ENCODE data around the gene ATL3.
"Not testable (repeated sequence)": the region's sequence is repeated elsewhere in the genome, so short reads cannot be mapped to it uniquely, and the experiment has no call there.

Gene ATL3

GRCh38 chr11:63682066-63683021, 11.2 kb upstream of the ATL3 start:
- in situ Hi-C loops (cut with HindIII; ENCODE audit: low sequenced_read_pairs), result no loop called here

DNA sequence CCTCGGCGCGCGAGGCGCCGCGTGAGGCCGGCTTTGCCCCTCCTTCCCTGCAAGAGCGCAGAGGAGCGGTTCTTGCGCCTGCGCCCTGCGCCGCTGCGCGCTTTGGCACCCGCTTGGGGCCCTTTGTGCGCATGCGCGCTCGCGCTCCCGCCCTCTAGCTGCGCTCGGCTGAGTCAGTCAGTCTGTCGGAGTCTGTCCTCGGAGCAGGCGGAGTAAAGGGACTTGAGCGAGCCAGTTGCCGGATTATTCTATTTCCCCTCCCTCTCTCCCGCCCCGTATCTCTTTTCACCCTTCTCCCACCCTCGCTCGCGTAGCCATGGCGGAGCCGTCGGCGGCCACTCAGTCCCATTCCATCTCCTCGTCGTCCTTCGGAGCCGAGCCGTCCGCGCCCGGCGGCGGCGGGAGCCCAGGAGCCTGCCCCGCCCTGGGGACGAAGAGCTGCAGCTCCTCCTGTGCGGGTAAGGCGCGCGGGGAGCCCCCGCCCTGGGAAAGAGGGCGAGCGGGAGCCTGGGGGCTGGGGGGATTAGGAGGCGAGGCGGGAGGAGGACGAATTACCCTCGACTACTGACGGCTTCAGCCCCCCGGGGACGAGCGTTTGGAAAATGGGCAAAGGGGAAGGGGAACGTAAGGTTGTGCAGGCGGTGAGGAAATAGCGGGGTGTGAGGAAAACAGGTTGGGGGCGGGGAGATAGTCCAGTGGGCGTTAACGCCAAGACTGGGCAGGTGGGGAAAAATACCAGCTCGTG, 10.3 kb upstream of the ATL3 start, which contains the start of gene RTN3:
TSS of gene RTN3 (plus strand) at position 180 of the 745 bp plus-strand sequence. CDS start at position 317, 137 bp downstream.
- in situ Hi-C loops (cut with HindIII; ENCODE audit: low sequenced_read_pairs), result no loop called here

DNA sequence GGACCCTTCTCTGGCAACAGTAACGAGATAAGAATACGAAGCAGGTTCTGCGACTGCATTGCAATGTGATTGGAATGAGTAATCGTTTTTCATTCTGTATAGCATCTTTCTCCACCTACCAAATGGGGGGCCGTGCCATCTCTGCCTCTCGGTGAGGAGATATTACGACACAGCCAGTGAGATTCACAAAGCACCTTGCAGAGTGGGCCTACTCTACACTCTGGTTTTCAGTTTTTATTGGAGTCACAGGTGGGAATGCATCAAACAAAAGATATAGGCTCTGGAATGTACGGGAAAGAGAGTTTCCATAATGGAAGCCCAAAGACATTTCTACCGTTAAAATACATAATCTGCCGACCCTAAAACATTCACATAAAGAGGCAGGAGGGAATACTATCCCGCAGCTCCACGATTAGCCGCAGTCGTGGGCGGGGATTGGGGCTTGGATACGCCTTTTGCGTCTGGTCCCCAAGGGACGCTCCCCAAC, 9.7 kb upstream of the ATL3 start:
- in situ Hi-C loops (cut with HindIII; ENCODE audit: low sequenced_read_pairs), result no loop called here

DNA sequence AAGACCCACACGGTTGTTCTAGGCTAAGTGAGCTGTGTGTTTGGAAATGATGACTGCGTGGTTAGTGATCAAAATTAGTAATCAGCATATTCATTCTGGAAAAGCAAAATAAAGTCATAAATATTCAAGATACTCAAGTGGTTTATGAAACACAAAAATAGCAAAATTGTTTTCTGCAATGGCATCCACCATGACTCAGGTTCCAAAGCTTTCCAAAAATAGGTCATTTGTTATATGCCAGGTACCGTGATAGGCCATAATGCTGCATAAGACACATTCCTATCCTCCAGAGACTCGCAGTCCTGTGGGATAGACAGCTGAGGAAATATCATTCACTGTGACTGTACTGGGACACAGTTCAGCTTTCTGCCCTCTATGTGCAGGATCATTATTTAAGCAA, 2.4 kb upstream of the ATL3 start:
- in situ Hi-C loops (cut with HindIII; ENCODE audit: low sequenced_read_pairs), result no loop called here

DNA sequence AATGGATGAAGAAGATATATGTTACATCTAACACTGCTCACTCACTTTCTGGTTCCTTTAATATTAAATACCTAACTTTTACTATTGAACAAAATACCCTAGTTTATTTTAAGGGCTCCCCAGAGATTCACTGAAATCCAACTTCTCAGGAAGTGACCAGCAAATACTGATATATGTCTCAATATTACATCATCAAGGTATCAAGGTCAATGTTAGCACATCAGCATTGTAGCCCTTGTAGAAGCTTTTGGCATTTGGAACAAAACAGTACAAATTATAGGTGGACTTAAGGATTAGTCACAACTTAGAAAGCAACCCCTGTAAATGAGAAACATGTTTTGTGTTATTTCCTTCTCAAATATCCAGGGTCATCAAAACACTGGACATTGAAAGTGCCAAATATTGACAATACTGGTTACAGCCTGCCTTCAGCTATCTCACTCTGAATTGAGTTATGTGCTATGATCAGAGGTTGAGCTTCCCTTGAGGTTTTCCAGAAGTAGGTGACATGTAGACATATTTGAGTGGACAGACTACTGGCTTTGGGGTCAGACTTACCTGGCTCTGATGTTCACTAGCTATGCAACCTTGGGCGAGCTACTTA, 1.9 kb upstream of the ATL3 start:
- in situ Hi-C loops (cut with HindIII; ENCODE audit: low sequenced_read_pairs), result no loop called here

DNA sequence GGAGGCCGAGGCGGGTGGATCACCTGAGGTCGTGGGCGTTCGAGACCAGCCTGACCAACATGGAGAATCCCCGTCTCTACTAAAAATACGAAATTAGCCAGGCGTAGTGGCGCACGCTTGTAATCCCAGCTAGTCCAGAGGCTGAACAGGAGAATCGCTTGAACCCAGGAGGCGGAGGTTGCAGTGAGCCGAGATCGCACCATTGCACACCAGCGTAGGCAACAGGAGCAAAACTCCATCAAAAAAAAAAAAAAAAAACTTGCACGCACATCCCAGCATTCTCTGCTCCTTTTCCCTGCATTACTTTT, 934 bp upstream of the ATL3 start:
- in situ Hi-C loops (cut with HindIII; ENCODE audit: low sequenced_read_pairs), result no loop called here

- in situ Hi-C loops (cut with HindIII; ENCODE audit: low sequenced_read_pairs), result no loop called here
These were observed 499 bp downstream of the ATL3 start for GRCh38 chr11:63670433-63671321.

DNA sequence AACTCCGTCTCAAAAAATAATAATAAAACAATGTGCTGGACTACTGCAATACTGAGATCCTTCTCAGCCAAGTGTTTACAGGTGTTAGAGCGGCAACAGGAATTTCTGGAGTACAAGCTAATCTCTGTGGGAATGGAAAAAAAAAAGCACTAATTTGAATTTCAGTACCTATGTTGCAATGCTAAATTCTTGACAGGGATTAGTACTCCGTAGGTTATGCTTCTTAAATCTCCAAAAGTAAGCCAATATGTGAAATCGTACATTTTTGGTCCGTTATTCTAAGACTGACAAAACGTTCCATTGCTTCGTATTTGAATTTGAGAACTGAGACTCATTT, 1.1 kb downstream of the ATL3 start:
- in situ Hi-C loops (cut with HindIII; ENCODE audit: low sequenced_read_pairs), result no loop called here

DNA sequence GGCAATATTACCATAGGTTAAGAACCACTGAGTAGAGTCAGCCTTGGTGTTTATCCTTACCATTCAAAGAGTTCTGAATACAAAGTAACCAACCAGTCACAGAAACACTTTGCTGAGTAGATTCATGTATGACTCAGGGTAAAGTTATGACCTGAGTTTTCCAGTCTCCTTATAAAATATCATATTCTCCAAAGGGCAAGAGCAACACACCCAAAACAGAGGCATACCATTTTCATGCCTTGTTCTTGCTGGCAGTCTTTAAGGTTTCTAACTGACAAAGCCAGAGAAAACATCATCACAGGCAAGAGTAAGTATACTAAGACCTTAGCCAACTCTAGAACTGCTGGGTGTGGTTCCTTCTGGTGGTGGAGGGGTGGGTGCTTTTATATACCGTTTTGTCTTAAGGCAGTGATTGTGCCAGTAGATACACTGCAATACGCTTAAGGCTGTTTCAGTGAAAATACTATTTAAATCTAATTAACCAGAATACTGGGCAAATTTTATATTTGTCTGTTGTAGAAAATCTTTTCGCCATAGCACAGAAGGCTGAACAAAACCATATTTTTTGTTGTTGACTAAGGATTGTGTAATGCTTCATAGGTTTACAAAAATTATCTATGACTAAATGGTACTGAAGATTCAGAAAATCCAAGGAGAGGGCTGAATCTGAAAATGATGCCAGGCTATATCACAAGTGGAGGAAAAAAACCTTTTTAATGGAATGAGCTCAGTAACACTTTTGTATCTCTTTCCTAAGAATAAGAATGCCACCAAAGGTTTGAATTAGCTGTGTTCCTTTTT, 3.0 kb downstream of the ATL3 start:
- in situ Hi-C loops (cut with HindIII; ENCODE audit: low sequenced_read_pairs), result no loop called here

DNA sequence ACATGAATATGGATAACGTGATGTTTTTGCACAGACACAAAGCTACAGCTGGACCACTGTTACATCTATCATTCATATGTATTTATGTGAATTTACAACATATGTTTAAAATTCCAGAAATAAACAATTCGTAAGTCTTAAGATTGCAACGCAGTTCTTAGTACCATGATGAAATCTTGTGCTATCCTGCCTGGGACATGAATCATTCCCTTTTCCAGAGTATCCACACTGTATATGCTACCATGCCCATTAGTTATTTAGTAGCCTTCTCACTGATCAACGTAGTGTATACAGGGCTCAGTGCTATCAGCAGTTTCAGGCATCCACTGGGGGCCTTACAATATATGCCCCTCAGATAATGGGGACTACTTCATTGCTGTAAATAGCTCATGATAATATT, 4.3 kb downstream of the ATL3 start:
- in situ Hi-C loops (cut with HindIII; ENCODE audit: low sequenced_read_pairs), result no loop called here

GRCh38 chr11:63663809-63664208, 7.4 kb downstream of the ATL3 start:
- in situ Hi-C loops (cut with HindIII; ENCODE audit: low sequenced_read_pairs), result no loop called here

DNA sequence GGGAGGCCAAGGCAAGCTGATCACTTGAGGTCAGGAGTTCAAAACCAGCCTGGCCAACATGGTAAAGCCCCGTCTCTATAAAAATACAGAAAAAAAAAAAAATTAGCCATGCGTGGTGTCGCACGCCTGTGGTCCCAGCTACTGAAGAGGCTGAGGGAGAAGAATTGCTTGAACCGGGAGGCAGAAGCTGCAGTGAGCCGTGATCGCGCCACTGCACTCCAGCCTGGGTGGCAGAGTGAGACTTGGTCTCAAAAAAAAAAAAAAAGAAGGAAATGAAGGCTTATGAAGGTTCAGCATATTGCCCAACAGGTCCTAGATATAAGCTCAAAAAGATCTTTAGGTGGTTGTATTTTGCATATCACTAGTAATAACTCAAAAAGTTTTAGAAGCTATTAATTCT, 10.2 kb downstream of the ATL3 start:
- in situ Hi-C loops (cut with HindIII; ENCODE audit: low sequenced_read_pairs), result no loop called here

- in situ Hi-C loops (cut with HindIII; ENCODE audit: low sequenced_read_pairs), result no loop called here
These were observed 18.5 kb downstream of the ATL3 start for GRCh38 chr11:63652671-63653070.

- in situ Hi-C loops (cut with HindIII; ENCODE audit: low sequenced_read_pairs), result loop anchor here (5.0 to 10.0 kb wide), 2 partner anchors 108 to 181 kb away; partner anchors contain the start of gene PLAAT4
These were observed 28.0 kb downstream of the ATL3 start for GRCh38 chr11:63643205-63643604.

DNA sequence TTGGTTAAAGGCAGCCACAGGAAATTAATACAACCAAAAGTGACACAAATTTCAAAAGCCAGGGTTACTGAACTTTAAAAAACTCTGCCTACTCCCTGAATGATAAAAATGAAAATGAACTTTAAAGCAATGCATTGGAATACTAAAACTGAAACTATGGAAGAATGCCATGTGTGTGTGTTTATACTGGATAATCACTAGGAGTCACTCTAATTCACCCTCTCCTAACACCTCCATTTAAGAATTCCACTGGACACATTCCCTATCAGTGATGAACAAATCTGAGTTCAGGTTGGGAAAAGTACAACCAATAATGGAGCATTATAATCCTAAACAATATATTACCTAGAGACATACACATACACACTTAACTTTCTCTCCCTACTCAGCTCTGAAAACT, 29.4 kb downstream of the ATL3 start:
- in situ Hi-C loops (cut with HindIII; ENCODE audit: low sequenced_read_pairs), result loop anchor here (5.0 to 10.0 kb wide), 2 partner anchors 107 to 179 kb away; partner anchors contain the start of gene PLAAT4

DNA sequence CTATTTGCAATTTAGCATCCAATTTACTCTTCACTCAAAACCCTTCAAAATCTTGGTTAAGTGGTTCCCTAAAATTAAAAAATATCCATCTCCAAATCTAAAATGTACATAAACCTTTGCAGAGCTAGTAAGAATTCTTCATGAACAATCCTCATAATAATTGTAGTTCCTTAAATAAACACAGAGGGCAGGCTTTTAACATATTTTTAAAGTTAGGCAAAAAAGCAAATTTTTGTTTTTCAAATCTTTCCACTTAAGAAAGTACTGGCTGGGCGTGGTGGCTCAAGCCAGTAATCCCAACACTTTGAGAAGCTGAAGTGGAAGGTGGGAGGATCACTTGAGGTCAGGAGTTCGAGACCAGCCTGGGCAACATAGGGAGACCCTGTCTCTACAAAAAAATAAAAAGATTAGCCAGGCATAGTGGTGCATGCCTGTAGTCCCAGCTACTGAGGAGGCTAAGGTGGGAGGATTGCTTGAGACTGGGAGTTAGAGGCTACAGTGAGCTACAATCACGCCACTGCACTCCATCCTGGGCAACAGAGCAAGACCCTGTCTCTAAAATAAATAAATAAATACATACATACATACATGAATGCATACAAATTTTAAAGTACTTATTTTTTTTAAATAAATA, 31.9 kb downstream of the ATL3 start:
- in situ Hi-C loops (cut with HindIII; ENCODE audit: low sequenced_read_pairs), result no loop called here

DNA sequence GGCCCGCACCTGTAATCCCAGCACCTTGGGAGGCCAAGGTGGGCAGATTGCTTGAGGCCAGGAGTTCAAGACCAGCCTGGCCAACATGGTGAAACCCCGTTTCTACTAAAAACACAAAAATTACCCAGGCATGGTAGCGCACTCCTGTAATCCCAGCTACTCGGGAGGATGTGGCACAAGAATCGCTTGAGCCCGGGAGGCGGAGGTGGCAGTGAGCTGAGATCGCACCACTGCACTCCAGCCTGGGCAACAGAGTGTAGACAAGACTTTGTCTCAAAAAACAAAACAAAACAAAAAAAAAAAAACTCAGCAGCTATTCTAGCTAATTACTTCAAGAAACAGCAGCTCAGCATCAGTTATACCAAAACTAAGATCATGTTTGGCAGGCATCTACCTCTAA, 32.7 kb downstream of the ATL3 start:
- in situ Hi-C loops (cut with HindIII; ENCODE audit: low sequenced_read_pairs), result not testable (repeated sequence)

GRCh38 chr11:63635762-63636465, 35.3 kb downstream of the ATL3 start:
- in situ Hi-C loops (cut with HindIII; ENCODE audit: low sequenced_read_pairs), result no loop called here

GRCh38 chr11:63629426-63629825, 41.8 kb downstream of the ATL3 start:
- in situ Hi-C loops (cut with HindIII; ENCODE audit: low sequenced_read_pairs), result no loop called here

All from DLD1 (cell line).